ENCODE measurements around the gene GFRA4. TPM values are rescaled to one million over a fixed set of nuclear protein-coding genes. Genes with fewer than 3 reads are reported as not detected.

The GFRA4 gene
- total RNA-seq, 4 donors from 2014 or later = not detected

DNA sequence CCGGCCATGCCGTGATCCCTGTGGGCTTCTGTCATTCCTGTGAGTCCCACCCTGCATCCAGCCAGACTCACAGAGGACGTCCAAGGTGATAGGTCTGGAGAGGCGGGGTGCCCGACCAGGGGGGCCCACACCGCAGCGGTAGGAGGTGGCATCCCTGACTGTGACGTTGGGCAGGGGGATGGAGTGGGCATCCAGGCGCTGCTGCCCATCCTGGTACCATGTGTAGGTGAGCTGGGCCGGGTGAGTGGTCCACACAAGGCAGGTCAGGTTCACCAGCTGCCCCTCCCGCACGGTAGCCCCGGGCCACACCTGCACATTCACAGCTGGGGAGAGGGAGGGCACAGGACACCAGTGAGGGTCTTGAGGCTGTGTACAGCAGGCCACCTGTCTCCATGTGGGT lies 30.2 kb upstream of the GFRA4 start:
- no peak for ATAC-seq (ENCODE audit: low FRiP score)
- TF ChIP-seq, protein P1, sequence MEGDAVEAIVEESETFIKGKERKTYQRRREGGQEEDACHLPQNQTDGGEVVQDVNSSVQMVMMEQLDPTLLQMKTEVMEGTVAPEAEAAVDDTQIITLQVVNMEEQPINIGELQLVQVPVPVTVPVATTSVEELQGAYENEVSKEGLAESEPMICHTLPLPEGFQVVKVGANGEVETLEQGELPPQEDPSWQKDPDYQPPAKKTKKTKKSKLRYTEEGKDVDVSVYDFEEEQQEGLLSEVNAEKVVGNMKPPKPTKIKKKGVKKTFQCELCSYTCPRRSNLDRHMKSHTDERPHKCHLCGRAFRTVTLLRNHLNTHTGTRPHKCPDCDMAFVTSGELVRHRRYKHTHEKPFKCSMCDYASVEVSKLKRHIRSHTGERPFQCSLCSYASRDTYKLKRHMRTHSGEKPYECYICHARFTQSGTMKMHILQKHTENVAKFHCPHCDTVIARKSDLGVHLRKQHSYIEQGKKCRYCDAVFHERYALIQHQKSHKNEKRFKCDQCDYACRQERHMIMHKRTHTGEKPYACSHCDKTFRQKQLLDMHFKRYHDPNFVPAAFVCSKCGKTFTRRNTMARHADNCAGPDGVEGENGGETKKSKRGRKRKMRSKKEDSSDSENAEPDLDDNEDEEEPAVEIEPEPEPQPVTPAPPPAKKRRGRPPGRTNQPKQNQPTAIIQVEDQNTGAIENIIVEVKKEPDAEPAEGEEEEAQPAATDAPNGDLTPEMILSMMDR (IDR thresholded peaks at IDR 0.05) = no peak
- no peak for DNase-seq (ENCODE audit: low spot score)

DNA sequence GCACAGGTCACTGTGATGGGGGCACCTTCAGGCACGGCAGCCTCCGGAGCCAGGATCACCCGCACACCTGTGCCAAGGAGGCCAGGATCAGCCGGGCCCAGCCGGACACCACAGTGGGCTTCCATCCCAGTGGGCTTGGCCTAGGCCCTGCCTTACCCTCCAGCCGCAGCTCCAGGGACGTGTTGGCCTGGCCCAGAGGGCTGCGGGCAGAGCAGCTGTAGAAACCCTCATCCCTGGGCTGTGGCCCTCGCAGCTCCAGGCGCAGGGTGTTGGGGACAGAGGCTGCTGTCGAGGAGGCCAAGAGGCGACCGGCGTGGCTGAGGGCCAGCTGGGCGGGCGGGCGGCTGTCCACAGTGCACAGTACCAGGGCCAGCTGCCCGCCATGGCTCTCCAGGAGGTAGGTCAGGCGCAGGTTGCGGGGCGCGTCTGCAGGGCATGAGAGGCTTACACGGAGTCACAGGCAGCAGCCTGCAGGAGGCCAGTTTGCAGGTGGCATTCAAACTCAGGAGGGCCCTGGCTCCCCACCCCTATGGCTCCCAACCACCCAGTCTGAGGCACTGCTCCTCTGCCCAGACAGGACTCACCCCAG lies 29.6 kb upstream of the GFRA4 start:
- TF ChIP-seq, protein P1 (IDR thresholded peaks at IDR 0.05) = no peak
- ATAC-seq (ENCODE audit: low FRiP score) = no peak

DNA sequence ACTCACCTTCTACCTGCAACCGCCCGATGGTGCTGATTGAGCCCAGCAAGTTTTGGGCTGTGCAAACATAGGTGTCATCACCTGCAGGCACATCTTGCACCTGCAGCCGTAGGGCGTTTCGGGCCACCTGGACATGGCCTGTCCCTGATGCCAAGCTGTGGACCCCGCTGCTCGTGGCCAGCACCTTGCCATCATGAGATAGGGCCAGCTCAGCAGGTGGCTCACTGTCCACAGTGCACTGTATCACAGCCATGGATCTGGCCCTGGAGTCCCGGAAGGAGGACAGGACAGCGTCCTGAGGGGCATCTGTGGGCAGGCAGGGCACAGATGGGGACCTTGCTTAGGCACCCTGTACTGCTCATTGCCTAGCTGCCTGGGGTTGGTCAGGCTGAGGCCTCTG lies 28.7 kb upstream of the GFRA4 start:
- no peak for DNase-seq (ENCODE audit: low spot score)
- ATAC-seq (ENCODE audit: low FRiP score) = no peak
- TF ChIP-seq, protein P1 (IDR thresholded peaks at IDR 0.05) = no peak

More for the DNA sequence above, 29.6 kb upstream of the GFRA4 start:
- no peak for DNase-seq (ENCODE audit: low spot score)

DNA sequence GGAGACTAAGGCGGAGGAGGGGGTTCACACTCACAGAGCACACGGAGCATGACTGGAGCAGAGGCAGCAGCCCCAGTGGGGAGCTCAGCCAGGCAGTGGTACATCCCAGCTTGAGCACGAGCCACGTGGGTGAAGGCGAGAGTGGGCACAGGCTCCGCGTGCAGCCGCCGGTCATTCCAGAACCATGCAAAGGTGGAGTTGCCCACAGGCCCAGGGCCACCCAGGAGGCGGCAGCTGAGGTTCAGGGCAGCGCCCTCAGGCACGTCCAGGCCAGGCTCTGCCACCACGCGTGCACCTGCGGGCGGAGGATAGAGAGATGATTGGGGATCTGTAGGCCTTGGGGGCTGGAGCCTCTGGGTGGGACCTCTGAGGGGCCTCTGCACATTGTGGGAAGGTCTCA lies 28.1 kb upstream of the GFRA4 start:
- no peak for ATAC-seq (ENCODE audit: low FRiP score)
- TF ChIP-seq, protein P1 (IDR thresholded peaks at IDR 0.05) = no peak
- no peak for DNase-seq (ENCODE audit: low spot score)

DNA sequence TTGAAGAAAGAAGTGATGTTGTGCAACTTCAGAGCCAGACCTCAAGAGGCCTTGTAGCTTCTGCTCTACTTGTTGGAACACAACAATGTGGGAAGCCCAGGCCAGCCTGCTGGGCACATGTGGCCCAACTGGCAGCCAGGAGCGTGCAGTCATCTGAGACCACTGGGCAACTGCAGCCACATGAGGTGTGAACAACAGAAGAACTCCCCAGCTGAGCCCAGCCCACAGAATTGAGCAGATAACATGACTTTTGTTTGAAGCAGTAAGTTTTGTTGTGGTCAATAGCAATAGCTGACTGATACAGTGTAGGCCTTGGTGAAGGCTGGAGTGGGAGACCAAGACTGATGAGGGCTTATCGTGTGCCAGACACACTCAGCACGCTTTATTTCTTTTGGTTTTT lies 27.2 kb upstream of the GFRA4 start:
- ATAC-seq (ENCODE audit: low FRiP score) (no peak), DNase-seq (ENCODE audit: low spot score) (no peak)
- TF ChIP-seq, protein P1 (IDR thresholded peaks at IDR 0.05) = no peak

DNA sequence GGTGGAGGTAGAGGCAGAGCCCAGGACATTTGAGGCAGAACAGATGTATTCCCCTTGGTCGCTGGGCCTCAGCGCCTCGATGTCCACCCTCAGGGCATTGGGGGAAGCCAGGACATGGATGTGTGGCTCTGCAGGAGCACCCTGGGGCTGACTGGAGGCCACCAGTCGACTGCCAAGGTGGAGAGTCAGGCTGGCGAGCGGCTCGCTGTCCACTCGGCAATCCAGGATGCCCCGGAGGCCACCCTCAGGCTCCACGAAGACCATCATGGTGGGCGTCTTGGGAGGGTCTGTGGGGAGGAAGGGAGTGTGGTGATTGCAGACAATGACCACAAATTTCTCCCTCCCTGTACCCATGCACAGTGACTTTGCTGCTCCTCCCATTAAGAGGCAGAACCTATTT lies 26.8 kb upstream of the GFRA4 start:
- TF ChIP-seq, protein P1 (IDR thresholded peaks at IDR 0.05) = no peak
- ATAC-seq (ENCODE audit: low FRiP score) (no peak), DNase-seq (ENCODE audit: low spot score) (no peak)

DNA sequence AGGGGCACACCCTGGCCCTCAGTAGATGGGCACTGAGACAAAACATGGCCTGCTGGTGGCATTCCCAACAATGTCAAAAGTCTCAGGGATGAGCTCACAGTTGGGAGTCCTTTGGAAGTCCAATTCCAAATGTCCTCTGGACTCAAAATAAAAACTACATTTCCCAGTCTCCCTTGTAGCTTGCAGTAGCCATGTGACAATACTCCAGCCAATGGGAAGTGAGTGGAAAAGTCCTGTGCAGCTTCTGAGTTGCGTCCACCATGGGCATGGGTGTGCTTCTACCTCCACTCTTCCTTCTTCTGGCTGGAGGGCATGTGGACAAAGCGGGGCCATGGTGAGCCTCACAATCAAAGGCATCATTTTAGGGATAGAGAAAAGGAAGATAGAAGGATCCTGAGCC lies 24.5 kb upstream of the GFRA4 start:
- TF ChIP-seq, protein P1 (IDR thresholded peaks at IDR 0.05) = no peak
- DNase-seq (ENCODE audit: low spot score) = no peak
- ATAC-seq (ENCODE audit: low FRiP score) = peak; percentile 57

Data from omental fat pad (tissue), 4 donors.